ENCODE results near the gene LDLRAP1.

The LDLRAP1 gene

GRCh38 chr1:25537153-25537831 is 6.1 kb upstream of the LDLRAP1 start:
- Histone ChIP-seq H3K27ac (no peak overlapping the region), H3K4me3 (no peak overlapping the region)
- TF ChIP-seq CTCF (IDR thresholded peaks at IDR 0.05): no peak
- no peak for DNase-seq (ENCODE audit: low spot score)

GRCh38 chr1:25538191-25538767 is 5.1 kb upstream of the LDLRAP1 start:
- TF ChIP-seq CTCF (IDR thresholded peaks at IDR 0.05): no peak
- H3K27ac ChIP-seq: no peak overlapping the region
- no peak overlapping the region for H3K4me3 ChIP-seq
- DNase-seq (ENCODE audit: low spot score): no peak

GRCh38 chr1:25540750-25541342 is 2.6 kb upstream of the LDLRAP1 start:
- TF ChIP-seq CTCF (IDR thresholded peaks at IDR 0.05): no peak
- no peak overlapping the region for H3K4me3 ChIP-seq
- no peak for DNase-seq (ENCODE audit: low spot score)
- H3K27ac ChIP-seq: no peak overlapping the region

- no peak for TF ChIP-seq CTCF (IDR thresholded peaks at IDR 0.05)
- Histone ChIP-seq H3K27ac (no peak overlapping the region), H3K4me3 (no peak overlapping the region)
- DNase-seq (ENCODE audit: low spot score): no peak
Measured at GRCh38 chr1:25541425-25541824, 2.0 kb upstream of the LDLRAP1 start.

- TF ChIP-seq CTCF (IDR thresholded peaks at IDR 0.05): no peak
- no peak overlapping the region for H3K27ac ChIP-seq
- H3K4me3 ChIP-seq: no peak overlapping the region
- no peak for DNase-seq (ENCODE audit: low spot score)
Measured at GRCh38 chr1:25541889-25542658, 1.3 kb upstream of the LDLRAP1 start.

- no peak for DNase-seq (ENCODE audit: low spot score)
- TF ChIP-seq CTCF (IDR thresholded peaks at IDR 0.05): no peak
- Histone ChIP-seq H3K4me3 (peak overlapping the region; percentile 79), H3K27ac (peak overlapping the region; percentile 91 to 92)
Measured at GRCh38 chr1:25543005-25543424, 391 bp upstream of the LDLRAP1 start.
